Anterior cingulate cortex (tissue), 58 donors: Measurements from ENCODE around the gene ARF1.

Experiments used
- DNase-seq, 58 donors: peaks; one replicate each; lab custom pipeline; 2025; lab: John Stamatoyannopoulos, UW

ARF1 gene

DNA sequence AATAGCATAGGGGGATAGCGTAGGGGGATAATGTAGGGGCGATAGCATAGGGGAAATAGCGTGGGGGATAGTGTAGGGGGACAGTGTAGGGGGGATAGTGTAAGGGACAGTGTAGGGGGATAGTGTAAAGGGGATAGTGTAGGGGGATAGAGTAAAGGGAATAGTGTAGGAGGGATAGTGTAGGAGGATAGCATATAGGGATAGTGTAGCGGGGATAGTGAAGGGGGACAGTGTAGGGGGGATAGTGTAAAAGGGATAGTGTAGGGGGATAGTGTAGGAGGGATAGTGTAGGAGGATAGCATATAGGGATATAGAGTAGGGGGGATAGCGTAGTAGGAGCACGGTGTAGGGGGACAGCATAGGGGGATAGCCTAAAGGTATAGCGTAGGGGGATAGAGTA is 14.1 kb upstream of the ARF1 start:
- no peak for DNase-seq

DNA sequence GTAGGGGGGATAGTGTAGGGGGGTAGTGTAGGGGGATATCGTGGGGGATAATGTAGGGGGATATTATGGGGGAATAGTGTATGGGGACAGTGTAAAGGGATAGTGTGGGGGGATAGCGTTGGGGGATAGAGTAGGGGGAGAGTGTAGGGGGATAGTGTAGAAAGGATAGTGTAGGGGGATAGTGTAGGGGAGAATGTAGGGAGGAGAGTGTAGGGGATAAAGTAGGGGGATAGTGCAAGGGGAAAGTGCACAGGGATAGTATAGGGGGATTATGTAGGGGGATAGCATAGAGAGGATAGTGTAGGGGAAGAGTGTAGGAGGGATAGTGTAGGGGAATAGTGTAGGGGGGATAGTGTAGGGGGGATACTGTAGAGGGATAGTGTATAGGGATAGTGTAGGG is 12.3 kb upstream of the ARF1 start:
- no peak for DNase-seq

DNA sequence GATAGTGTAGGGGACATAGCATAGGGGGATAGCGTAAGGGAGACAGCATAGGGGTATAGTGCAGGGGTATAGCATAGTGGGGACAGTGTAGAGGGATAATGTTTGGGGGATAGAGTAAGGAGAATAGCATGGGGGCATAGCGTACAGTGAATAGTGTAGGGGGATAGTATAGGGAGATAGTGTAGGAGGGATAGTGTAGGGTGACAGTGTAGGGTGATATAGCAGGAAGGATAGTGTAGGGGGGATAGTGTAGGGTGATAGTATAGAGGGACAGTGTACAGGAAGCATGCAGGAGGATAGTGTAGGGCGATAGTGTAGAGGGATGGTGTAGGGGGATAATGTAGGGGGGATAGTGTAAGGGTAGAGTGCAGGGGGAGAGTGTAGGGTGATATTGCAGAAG is 11.7 kb upstream of the ARF1 start:
- no peak for DNase-seq

DNA sequence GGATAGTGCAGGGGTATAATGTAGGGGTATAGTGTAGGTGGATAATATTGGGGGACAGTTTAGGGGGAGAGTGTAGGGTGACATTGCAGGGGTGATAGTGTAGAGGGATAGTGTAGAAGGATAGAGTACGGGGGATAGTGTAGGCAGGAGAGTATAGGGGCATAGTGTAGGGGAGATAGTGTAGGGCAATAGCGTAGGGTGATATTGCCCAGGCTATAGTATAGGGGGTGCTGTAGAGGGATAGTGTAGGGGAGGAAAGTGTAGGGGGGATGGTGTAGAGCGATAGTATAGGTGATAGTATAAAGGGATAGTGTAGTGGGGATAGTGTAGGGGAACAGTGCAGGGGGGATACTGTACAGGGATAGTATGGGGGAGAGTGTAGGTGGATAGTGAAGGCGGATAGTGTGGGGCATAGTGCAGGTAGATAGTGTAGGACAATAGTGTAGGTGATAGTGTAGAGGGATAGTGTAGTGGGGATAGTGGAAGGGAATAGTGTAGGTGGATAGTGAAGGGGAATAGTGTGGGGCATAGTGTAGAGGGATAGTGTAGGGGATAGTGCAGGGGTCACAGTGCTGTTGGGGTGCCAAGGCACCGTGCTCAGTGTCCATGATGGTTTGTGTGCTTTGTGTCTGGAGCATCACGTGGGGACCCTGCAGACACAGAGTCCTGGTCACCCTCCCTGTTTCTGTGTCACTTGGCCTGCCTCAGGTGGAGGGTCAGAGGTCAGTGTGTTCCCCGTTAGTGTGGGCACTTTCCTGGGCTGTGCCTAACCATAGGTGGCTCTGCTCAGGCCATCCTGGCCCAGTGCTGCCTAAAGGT is 10.5 kb upstream of the ARF1 start:
- no peak for DNase-seq

DNA sequence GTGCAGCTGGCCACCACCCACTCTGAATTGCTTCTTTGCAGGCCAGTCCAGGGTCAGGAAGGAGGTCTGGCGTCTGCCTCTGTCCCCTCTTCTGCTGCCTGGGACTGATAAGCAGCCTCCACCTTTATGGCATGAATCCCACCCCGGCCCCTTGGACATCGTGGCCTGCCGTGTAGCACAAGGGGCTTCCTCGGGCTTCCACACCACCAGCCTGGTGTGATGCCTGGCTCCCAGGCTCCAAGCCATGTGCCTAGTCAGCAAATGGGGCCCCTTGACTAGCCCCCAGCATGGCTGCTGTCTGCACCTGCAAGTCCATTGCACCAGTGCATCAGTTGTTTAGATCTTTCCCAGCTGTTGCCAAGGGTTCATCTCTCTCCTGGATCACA is 9.9 kb upstream of the ARF1 start:
- DNase-seq: no peak

DNA sequence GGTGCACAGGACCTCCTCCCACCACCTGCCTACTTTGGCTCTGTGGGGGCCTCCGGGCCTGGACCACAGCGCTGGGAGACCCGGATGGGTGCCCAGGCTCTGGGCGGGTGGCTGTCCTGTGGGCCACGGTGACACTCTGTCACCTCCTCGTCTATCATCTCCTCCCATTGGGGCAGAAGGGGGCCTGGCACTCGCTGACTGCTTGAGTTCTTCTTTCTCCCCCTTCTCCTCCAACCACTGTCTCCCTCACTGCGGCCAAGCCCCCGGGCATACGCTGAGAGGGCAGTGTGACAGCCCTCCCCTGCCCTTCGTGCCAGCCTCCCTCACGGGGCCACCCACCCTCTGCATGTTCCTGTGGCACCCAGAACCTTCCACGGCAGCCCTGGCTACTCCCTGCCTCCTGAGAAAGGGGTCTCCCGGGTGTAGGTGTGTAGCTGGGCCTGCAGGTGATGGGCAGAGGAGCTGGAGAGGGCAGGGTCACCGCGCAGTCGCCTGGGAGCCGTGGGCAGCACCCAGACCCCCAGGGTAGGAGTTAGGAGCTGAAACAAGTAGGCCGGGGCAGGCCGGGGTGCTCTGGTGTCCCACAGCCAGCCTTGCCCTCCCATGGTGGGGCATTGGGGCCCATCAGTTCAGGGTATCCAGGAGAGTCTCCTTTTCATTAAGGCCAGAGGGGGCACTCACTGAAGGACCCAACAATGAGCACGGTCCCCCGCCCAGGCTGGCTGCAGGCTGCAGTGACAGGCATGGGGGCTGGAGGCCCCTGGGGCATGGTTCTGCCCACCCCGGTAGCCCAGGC is 9.2 kb upstream of the ARF1 start:
- no peak for DNase-seq

DNA sequence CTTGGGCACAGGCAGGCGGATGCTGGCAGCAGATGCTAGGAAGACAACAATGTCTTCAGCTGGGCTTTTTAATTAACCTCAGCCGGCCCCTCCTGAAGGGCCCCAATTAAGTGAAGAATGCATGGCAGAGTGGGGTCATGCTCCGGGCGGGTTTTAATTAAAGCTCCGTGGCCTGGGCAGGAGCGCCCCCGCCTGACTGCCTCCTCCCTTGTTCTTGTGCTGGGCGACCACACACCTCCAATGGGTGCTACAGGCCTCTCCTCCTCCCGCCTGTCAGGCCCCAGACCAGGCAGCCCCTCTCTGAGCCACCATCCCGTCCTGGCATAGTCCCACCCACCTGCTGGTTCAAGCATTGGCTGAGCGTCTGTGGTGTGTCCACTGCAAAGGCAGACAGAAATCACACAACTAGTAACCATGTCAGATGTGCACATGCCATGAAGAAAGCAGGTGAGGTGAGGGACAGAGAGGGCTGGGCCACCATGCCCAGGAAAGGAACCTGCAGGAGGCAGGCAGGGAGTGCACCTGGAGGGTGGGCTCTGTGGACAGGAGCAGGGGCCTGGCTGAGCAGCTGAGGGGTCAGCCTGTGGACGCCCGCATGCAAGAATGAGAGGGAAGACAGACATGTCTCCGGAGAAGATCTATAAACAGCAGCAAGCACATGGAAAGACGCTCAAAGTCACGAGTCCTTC is 8.5 kb upstream of the ARF1 start:
- no peak for DNase-seq

DNA sequence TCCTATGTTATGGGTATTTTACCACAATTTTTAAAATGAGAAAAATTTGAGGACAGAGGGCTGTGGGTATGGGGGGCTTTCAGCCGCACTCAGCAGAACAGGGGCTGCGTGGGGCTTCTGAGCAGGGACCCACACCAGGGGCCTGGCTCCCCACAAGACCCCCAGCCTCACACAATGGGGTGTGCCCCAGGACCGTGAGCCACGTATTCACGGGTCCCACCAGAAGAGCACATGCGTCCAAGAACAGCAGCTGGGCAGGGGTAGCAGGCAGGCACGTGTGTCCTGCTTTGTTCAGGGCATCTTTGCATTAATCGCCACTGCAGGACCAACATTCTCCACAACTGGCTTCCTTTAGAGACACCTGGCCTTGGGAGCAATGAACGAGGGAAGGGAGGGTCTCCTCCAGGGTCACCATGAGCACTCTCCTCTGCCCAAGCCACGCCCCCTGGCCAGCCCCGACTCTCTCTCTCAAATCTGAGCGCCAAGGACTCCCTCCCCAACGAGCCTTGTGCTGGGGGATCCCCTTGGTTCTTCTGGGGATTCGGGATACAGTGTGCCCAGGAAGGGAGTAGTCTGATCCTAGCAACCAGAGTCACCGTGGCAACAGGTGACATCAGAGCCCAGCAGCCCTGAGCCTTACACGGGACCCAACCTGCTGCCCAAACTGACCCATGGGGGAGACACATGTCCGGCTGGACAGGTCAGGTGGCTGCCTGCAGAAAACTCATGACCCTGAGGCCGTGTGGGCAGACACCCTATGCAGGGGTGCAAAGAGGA is 7.4 kb upstream of the ARF1 start:
- DNase-seq: no peak

DNA sequence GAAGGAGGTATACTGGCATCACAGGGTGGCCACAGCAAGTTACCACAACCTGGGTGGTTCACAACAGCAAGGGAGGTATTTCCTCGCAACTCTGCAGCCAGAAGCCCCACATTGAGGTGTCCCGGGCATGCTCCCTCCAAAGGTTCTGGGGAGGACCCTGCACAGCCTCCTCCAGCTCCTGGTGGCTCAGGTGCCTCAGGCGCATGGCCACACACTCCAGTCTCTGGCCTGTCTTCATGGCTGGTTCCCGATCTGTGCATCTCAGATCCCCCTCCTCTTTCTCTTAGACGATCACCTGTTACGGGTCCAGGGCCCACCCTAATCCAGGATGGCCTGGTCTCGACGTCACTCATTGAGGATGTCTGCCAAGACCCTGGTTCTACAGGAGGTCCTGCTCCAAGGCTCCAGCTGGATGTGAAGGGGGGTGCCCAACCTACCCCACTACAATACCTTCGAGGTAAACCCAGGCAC is 6.7 kb upstream of the ARF1 start:
- no peak for DNase-seq

DNA sequence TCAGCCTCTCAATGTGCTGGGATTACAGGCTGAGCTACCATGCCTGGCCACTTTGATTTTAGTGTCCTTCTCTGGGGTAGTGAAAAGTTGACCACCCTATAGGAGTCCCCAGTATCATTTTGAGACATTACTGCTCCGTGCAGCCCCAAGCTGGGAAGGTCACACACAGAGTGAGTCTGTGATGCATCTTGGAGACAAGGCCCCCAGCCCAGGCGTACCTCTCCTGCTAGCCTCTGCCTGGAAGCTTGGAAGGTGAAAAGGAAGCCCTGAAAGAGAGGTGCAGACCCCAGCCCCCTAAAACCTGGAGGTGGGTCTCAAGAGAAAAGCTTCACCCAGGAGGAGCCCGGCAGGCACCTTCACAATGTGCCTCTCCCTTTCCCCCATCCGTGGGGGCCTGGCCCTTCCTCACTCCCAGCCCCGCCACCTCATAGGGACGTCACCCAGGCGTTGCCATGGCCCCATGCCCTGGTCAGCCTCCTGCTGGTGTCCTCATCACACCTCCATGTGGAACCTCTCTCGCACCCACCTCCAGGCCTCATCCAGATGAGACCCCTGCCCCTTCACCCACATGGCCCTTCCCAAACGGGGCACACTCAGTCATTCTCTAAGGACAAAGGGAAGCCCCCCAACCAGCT is 5.6 kb upstream of the ARF1 start:
- DNase-seq: no peak

DNA sequence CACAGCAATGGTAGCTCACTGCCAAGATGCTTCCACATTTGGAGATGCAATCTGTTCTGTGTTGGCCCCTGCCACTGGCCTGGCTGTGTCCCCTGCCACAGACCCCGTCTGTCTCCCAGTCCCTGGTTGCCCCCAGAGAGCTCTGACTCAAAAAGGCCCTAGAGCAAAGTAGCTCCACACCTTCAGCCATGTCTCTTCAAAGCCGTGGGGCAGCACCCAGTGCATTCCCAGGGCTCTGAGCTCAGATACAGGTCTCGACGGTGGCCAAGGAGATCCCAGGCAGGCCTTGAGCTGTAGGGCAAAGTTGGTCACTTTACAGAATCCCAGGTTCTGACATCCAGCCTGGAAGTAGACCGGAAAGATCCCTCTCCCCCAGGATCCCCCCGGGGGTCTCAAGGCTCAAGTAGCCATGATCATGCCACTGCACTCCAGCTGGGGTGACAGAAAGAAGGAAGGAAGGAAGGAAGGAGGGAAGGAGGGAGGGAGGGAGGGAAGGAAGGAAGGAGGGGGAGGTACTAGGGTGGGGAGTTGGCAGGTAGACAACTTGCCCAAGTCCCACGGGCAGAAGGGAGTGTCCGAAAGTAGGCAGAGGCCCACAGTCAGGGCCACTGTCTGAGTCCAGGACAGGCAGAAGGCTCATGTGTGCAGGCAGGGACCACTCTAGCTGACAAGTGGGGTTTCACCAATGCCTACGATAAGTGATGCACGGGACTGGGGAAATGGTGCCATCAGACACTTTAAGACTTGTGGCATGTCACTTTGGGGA is 4.8 kb upstream of the ARF1 start:
- no peak for DNase-seq

DNA sequence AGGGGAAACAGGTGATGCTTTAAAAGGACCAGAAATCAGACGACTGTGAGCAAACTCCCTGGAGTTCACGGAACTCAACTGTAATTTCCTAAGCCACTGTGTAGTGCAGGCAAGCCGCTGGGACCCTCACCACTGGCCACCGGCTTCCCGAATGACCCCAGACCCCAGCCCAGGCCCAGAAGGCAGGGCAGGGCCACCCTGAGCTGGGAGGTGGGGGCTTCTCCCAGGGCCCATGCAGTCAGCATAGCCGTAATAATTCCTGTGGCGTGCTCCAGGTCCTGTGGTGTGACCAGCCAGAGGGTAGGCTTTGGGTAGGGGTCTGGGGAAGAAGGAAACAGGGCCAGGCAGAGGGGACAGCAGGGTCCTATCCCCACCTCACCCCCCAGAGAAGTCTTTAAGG is 3.5 kb upstream of the ARF1 start:
- DNase-seq: no peak

DNA sequence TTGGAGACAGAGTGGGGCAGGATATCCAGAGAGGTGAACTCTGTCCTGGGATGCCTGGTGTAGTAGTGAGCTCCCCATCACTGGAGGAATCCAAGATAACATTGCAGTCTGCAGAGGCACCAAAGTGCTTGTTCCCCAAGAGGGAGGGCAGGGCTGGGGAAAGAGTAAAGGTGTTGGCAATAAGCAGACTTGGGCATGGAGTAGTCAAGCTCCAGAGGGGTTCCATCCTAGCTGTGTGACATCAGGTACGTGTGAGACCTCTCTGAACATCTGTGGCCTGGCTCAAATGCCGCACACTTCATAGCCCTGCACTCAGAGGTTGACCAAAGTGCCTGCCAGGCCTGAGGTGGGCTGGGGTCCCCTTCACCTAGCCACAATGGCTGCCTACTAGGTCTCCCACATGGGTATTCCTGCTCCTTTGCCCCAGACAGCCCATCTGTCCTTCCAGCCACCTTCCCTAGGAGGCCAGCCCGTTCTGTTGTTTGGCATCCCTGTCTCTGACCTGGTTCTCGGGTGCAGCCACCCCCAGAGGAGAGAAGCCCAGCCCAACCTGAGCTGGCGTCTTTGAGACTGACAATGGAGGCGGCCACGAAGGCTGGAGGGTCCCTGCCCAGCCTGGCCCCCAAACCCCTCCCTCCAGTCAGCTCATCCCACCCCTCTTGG is 2.8 kb upstream of the ARF1 start:
- DNase-seq: no peak

DNA sequence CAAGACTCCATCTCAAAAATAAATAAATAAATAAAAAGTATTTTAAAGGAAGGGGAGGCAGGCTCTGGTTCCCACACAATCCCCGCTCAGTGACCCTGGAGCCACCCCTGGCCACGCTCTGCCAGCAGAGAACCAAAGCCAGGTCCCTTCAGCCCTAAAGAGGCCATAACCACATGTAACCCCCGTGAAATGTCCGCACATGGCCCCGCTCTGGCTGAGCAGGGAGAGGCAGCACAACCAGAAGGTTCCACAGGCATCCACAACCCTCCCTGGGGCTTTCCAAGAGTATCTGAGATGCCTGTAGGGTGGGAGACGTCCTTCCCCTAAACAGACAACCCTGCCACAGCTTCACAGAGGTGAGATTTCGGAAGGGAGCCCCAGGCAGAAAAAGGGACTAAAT is 1.4 kb upstream of the ARF1 start:
- DNase-seq: no peak

DNA sequence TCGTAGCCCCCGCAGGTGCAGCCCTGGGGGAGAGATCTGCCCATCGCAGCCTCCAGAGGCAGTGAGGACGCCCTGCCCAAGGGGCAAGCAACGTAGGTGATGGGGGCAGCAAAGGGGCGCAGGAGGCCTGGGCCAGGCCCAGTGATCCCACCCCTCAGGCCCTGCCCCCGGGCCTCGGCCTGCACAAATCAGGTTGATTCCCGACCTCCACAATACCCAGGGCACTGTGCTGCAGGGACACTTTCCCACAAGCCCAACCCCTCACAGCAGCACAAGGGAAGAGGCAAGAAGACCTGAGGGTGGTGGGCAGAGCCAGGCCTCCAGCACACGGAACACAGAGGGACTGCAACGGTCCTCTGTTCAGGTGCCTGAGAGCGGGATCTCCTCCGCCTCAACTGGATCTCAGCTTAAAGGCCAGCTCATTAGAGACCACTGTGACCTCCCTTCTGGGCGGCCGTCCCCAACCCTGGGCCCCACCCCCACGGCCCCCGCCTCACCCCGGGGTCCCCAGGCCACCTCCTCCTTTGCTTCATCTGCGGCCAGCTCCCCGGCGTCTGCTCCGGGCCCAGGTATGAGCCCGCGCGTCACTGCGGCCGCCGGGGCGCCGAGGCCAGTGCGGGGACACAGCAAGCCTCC is 812 bp upstream of the ARF1 start:
- DNase-seq: no peak

DNA sequence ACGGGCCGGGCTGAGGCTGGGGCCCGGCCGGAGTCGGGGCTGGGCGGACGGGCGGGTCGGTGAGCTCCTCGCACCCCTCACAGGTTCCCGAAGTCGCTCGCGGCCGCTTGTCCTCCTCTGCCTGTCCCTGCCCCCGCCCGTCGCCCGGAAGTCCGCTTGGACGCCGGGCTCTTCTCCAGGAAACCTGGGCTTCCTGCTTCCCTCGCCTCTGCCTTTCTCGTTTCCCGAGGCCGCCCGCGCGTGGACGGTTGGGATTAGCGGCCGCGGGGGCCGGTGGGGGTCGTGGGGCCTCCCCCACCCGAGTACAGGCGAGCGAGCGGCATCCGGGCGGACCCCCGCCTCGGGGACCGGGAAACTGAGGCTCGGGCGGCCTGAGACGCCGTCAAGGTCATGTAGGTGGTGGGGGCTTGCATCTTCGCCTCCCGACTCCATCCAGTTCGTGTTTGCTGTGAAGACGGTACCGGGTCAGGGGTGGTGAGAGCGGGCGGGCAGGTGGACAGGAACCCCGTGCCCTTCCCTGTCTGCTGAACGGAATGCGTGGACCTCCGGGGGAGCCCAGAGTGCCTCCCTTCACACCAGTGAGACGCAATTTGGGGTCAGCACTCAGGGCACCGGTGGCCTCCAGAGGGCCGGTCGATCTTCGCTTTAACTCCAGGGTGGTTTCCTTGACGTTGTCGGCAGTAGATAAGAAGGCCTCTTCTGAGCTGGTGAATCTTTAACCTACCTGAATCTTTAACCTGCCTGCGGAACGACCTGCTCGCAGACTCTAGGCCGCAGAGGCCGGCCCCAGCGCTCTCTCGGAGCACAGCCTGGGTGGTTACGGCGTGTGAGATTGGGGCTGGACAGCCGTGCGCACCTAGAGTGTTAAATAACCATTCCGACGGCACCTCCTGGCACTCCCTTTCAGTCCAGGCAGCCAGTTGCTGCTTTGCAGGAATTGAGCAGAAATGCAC is 686 bp downstream of the ARF1 start:
- peak in 15 of 58 donors; percentile 34 to 70 (median 56) for DNase-seq

DNA sequence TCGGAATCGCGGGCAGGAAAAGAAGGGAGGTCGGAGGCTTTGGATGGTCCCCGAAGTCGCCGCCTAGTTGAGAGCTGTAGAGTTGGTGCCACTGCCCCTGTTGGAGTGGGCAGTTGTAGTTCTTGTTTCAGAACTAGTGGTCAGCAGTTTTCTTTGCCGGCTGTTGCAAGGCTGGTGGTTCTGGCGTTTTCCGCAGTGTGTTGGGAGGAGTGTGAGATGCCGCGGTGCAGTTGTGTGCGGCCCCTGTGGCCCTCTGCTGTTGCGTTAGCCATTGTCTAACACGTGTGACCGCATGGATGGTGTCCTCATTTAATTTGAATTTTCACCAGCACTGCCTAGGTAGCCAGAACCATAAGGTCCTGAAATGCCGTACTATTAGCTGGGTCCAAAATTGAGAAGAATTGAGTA is 1.4 kb downstream of the ARF1 start:
- peak in 7 of 58 donors; percentile 17 to 46 (median 23) for DNase-seq
